GM19324 (cell line): ENCODE data around the gene SYMPK.
"Not testable (repeated sequence)": the region's sequence is repeated elsewhere in the genome, so short reads cannot be mapped to it uniquely, and the experiment has no call there.

Source experiments
- ATAC-seq: cut with Tn5 transposase; IDR thresholded peaks from one replicate; pipeline ENCODE4 v1.9.1; 2021; ENCODE audit warnings: mild to moderate bottlenecking, moderate library complexity; ENCODE audit not compliant: unreplicated experiment, low FRiP score

SYMPK gene

DNA sequence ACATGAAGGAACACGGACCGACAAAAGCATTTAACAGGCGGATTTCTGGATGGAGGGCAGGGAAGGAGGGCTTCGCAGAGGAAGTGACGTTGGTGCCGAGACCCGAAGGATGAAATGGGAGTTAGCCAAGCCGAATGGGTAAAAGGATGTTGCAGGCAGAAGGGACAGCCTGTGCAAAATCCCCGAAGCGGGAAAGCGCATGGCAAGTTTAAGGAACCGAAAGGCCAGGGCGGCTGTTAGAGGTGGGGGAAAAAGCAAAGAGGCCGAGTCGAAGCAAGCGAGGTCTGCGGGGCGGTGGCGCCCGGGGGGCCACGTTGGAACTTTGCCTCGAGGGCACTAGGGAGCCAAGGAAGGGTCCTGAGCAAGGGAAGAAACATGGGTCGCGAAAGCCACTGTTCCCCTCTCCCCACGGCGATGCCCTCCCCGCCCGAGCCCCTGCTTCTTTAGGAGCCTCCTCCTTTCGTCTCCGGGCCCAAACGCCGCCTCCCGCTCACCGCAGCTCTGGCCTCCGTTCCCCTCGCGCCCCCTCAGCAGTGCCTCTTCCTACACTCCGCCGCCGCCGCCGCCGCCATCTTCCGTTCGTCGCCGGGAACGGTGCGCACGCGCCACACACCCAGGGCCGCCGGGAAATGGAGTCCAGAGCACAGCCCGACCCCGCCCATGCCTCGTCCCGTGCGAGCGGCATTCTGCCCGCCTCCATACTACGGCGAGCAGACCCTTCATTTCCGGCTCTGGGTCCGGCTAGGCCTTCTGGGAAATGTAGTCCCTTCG lies at the start of gene SYMPK:
TSS of gene SYMPK (minus strand) at position 584 of the 771 bp plus-strand sequence. CDS start 8,652 bp downstream, outside the sequence.
- ATAC-seq: peak; percentile 91

DNA sequence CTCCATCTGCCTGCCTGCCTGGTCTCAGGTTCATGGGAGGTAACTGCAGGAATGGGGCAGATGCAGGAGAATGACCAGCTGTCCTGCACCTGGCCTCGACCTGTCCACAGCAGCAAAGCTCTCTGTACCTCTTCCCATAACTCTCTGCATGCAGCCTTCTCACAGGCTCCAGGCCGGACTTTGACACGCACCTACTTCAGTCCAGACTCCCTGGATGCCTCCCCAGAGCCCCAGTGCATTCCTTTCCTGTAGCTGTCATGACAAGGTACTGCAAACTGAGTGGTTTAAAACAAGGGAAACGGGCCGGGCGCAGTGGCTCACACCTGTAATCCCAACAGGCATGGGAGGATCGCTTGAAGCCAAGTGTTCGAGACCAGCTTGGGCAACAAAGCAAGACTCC lies 48.3 kb upstream of the SYMPK start:
- ATAC-seq: no peak

DNA sequence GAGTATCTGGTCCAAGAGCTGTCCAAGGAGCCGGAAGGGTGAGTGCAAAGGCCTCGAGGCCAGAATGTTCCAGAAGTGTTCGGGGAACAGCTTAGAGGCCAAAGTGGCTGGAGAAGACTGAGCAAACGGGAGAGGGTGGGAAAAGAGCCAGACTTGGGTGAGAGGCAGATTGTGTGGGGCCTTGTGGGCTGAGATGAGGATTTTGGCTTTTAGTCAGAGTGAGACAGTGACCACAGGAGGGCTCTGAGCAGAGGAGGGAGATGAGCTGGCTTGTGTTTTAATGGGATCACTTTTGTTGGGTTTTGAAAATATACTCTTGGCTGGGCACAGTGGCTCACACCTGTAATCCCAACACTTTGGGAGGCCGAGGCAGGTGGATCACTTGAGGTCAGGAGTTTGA lies 46.0 kb upstream of the SYMPK start:
- ATAC-seq: no peak

DNA sequence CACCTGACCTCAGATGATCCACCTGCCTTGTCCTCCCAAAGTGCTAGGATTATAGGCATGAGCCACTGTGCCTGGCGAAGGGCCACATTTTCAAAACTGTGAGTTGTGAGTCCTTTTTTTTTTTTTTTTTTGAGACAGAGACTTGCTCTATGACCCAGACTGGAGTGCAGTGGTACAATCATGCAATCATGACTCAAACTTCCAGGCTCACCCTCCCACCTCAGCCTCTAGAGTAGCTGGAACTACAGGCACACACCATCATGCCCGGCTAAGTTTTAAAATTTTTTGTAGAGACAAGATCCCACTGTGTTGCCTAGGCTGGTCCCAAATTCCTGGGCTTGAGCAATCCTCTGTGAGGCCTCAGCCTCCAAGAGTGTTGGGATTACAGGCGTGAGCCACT lies 43.3 kb upstream of the SYMPK start:
- no peak for ATAC-seq

DNA sequence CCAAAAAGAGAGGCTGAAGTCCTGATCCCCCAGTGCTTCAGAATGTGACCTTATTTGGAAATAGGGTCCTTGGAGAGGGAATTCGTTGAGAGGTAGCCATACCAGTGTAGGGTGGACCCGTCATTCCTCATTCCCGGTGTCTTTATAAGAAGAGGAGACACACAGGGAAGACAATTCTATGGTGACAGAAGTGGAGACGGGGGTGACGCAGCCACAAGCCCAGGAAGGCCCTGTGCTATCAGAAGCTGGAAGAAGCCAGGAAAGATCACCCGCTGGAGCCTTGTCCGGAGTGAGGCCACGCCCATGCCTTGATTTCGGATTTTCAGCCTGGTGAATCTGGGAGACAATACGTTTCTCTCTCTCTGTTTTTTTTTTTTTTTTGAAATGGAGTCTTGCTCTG lies 42.1 kb upstream of the SYMPK start:
- ATAC-seq: no peak

DNA sequence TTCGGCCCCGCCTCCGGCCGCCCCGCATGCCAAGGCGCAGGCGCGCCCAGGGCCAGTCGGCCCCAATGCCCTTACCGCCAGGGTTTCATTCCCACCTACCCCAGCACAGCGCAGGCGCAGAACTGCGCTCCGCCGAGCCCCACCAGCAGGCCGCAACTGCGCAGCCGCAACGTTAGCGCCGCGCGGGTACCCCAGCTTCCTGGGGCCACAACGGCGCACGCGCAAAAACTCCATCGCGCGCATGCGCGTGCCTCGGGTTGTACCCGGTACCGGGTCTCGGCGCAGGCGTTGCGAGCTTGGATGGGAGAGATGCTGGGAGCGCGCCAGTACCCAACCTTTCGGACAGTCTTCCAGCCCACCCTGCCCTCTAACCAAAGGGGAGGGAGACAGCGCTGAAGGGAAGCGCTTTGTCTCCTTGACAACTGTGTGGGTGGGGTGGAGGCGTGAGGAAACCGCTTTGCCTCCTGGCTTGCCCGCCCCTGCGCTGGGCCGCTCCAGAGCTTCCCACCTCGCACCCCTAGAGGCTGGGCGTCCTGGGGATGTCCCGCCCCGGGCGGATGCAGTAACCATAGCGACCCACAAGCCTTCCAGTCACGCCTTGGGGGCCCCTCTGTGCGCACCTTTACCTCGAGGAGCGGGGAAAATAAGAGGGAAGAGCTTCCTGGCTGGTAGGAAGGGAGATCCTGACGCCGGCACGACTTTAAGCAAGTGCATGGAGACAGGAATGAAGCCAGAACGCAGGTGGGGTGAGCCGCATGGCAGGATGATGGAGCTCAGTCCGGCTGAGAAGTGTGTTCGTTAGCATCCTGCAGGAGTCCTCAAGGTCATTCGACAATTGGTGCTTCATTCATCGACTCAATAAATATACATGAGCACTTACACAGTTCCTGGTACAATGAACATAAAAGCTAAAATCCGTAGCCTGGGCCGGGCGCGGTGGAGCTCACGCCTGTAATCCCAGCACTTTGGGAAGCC lies 40.0 kb upstream of the SYMPK start:
- ATAC-seq: peak; percentile 93

DNA sequence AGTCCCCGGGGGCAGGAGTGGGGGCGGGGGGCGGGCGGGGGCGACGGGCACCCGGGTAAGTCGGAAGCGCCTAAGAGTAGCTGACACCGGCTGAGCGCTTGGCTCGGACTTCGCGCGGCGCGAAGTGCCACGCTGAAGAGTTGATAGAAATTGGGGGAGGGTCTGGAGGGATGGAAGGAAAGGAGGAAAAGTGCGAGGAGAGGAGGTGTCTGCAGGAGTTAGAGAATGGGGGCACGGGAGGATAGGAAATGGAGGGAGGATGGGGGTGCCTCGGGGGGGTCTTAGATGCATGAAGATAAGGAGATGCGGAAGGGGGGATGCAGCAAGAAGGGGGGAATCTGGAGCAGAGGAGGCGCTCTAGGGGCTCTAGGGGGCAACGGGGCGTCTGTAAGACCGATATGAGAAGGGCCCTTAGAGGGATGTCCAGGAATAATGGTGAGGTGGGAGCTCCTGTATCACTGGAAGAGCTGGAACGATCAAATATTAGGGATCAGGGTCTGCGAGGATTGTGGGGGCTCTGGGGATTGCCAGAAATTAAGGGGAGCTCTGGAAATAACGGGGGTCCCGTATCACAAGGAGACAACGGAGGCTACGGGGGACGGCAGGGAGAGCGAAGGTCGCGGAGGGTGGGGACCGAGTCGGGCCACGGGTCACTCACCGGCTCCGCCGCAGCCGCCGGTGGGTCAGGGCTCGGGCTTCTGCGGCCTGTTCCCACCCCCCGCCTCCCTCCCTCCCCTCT lies 39.1 kb upstream of the SYMPK start, which contains the start of gene MYPOP:
TSS of gene MYPOP (minus strand) at position 702 of the 739 bp plus-strand sequence. CDS start 840 bp downstream, outside the sequence.
- ATAC-seq: no peak

DNA sequence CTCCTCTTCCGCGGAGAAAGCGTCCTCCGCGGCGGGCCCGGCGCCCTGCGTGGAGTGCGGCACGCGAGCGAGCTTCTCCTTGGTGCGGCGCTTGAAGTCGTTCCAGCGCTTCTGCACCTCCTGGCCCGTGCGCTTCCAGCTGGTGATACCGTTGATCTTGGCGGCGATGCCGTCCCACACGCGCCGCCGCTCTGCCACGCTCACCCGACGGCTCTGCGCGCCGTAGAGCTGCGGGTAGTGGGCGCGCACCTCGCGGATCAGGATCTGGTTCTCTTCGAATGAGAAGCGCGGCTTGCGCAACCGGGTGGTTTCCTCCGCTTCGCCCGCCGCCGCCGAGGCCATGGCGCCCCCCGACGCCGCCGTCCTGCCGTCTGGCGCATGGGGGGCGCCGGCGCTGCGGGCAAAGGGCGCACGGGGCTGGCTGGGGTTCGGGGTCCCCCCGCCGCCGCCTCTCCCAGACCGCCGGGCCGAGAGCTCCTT lies 38.5 kb upstream of the SYMPK start:
- no peak for ATAC-seq

DNA sequence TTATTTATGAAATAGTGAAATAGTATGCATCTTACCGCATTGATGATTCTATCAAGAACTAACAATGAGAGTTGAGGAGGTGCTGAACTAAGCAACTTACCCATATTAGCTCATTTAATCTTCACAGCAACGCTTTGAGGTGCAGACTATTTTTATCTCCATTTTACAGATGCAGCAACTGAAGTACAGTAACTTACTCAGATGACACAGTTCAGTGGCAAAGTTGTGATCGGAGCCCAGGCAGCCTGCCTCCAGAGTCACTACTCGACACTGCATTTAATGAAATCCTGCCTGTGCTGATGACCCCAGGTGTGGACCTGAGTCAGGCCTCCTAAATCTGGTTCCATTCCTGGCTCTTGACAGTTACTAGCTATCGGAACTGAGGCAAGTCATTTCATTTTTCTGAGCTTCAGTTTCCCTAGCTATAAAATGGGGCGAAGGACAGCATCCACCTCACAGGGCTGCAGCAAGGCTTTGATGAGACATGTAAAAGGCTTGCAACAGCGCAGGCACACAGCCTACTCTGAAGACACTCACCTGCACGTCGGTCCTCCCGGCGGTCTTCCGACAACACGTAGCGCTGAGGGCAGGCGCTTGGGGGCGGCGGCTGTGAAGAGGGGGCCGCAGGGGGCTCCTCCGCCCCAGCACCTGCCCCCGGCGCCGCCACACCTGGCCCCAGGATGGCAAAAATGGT lies 37.9 kb upstream of the SYMPK start:
- ATAC-seq: no peak

DNA sequence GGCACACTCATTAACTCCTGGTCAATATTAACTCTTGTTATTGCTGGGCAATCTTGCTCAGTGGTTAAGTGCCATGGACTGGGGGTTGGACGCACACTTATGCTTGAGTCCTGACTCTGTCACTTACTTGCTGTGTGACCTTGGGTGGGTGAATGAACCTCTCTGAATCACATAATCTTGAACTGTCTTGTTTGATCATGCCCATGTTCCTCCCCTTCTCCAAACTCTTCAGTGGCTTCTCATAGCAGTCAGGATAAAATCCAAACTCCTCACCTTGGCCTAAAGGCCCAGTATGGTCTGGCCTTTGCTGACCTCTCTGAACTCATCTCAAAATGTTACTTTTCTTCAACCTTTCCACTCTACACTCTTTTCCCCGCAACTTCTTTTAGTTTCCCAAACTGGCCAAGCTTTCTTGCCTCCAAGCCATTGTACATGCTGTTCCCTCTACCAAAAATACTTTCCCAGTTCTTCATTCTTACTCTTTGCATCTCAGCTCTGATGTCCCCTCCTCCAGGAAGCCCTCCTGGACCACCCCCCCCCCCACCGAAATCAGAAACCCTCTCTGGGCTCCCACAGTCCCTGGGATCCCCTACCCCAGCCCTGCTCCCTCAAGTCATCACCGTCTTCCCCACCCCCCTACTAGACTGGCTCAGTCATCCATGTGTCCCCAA lies 37.1 kb upstream of the SYMPK start:
- ATAC-seq: no peak

DNA sequence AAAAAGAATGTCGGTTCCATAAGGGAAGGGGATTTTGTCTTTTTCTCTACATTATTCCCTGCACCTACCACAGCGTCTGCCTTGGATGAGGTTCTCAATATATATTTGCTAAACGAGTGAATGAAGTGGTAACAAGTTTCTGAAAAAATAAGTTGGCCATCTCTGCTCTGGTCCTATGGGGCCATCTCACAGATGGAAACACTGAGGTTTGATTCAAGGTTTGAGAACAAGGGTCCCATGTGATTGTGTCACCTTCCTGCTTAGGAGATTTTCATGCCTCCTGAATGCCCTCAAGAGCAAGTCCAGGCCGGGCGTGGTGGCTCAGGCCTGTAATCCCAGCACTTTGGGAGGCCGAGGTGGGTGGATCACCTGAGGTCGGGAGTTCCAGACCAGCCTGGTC lies 36.3 kb upstream of the SYMPK start:
- no peak for ATAC-seq

DNA sequence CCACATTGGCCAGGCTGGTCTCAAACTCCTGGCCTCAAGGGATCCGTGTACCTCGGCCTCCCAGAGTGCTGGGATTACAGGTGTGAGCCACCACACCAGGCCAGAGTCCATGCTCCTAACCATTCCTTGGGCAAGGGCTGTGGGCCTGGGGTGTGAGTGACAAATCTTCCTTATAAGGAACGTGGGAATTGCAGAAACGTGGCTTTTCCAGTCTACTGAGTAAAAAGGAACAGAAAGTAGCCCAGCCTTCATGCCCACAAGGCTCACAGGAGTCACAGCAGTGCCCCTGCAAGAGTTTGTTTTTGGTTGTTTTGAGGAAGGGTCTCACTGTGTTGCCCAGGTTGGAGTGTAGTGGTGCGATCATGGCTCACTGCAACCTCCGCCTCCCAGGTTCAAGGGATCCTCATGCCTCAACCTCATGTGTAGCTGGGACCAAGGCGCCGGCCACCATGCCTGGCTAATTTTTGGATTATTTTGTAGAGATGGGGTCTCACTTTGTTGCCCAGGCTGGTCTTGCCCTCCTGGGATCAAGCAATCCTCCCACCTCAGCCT lies 34.4 kb upstream of the SYMPK start:
- ATAC-seq: no peak

DNA sequence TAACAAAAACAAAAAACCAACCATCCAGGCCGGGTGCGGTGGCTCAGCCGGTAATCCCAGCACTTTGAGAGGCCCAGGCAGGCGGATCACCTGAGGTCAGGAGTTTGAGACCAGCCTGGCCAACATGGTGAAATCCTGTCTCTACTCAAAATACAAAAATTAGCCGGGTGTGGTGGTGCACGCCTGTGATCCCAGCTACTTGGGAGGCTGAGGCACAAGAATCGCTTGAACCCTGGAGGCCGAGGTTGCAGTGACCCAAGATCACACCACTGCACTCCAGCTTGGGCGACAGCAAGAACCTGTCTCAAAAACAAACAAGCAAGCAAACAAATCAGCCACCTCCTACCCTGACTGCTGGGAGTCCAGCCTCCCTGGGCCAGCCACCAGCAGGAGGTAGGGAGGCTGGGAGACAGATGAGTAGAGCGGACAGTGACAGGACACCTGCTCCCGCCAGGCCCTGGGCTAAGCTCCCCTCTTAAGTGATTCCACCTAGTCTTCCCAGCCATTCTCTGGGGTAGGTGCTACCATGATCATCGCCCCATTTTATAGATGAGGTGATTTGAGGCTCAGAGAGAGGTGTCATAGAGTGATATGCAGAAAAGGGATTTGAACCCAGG lies 33.1 kb upstream of the SYMPK start:
- ATAC-seq: not testable (repeated sequence)

DNA sequence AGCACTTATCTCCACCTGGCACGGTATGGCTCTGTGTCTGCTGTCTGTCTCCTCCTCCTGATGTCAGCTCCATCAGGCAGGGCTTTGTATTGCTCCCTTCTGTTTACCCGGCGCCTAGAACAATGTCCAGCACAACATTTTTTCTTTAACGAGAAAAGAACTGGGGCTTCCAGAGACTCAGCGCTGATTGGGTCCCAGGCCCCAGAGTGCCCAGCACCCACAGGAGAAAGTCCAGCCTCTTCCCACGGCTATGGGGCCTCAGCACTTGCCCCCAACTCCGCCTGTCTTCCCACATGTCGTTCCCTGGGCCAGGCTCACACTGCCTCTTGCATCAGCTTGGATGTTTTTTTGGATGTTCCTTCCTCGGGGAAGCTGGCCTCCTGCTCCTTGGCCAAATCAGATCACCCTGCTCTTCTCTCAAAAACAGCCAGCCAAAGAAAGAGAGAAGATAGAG lies 32.6 kb upstream of the SYMPK start:
- ATAC-seq: no peak

DNA sequence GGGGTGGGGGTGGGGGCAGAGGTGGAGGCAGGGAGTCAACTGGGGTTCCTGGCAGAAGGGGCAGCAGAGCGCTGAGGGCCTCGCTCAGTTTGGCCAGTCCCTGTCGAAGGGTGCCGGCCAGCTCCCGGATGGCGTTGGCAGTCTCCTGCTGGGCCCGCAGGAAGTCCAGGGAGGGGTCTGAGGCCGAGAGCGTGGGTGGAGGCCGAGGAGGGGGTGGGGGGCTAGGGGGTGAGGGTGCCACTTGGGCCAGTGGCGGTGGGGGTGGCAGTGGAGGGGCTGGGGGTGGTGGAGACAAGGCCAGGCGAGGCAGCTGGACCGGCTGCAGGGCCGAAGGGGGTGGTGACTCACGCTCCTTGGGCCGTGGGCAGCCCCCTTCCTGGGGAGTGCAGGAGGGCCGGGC lies 27.9 kb upstream of the SYMPK start:
- ATAC-seq: no peak

DNA sequence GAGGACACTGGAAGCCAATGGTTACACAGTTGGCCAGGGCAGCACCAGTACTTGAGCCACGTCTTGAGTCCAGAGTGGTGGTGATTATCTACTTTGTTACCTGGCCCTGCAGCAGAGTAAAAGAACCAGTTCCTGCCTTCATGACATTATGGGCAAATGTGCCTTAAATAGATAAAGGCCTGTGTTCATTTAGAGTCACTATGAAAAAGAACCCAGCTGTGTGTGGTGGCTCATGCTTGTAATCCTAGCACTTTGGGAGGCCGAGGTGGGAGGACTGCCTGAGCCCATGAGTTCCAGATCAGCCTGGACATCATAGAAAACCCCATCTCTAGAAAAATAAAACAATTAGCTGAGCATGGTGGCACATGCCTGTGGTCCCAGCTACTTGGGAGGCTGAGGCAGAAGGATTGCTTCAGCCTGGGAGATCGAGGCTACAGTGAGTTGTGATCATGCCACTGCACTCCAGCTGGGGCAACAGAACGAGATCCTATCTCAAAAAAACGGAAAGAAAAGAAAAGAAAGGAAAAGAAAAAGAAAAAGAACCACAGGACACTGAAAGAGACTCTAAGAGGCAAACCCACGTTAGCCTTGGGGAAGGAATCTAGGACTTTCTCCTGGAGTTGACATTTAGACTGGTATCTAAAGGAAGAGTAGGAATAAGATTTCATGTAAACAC lies 26.4 kb upstream of the SYMPK start:
- no peak for ATAC-seq

DNA sequence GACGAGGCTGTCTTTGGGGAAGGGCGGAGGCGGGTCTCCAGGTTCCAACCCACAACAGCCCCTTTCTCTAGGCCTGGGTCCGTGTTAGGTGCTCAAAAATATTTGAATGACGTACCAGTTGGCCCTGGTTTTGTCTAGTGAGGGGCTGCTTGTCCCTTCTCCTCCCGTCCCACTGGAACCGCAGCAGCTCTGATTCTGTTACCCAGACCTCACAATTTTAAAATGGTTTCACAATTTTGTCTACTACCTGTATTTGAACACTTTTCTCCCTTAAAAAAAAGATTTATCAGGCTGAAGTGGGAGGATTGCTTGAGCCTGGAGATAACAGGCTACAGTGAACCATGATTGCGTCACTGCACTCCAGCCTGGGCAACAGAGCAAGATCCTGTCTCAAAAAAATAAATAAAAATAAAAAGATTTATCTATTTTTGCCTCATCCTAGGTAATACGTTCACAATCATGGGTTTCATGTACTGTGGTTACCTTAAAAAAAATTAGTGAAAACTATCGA lies 24.3 kb upstream of the SYMPK start:
- no peak for ATAC-seq
